H1 (cell line): ENCODE measurements around the gene CAGE1. TPM values are rescaled to one million over a fixed set of nuclear protein-coding genes. Genes with fewer than 3 reads are reported as not detected.
A peak's percentile ranks its signal among the peaks of the same experiment; 100 is the strongest.

ENCODE experiments used
- ASH2L ChIP-seq: fragments of 200-600, 300-600 bp; sonication (generic); IDR thresholded peaks from one replicate; pipeline ENCODE4 v1.7.1; 2017; ENCODE audit warnings: low read length
- ATF2 ChIP-seq: IDR thresholded peaks from 2 replicates; pipeline ENCODE4 v1.6.1; 2012; ENCODE audit warnings: low read length, inconsistent platforms
- BACH1 ChIP-seq: IDR thresholded peaks from 2 replicates; pipeline ENCODE4 v1.6.1; 2012; ENCODE audit warnings: low read length, improper control_type of control experiment
- CBX5 ChIP-seq: fragments of 300-800, 300-1000 bp; sonication (generic); IDR thresholded peaks from 2 replicates; pipeline ENCODE4 v1.7.1; 2016; ENCODE audit warnings: antibody characterized with exemption, low read length, low read depth
- CBX8 ChIP-seq: fragments of 300-800, 300-1000 bp; sonication (generic); IDR thresholded peaks from 2 replicates; pipeline ENCODE4 v1.7.1; 2016; ENCODE audit warnings: low read depth, low read length, borderline replicate concordance
- EGR1 ChIP-seq: IDR thresholded peaks from 2 replicates; pipeline ENCODE4 v1.6.1; 2011; ENCODE audit warnings: low read depth, low read length, borderline replicate concordance
- EZH2 ChIP-seq: fragments of 200-600 bp; sonication (generic); IDR thresholded peaks from 2 replicates; pipeline ENCODE4 v1.7.1; 2012; ENCODE audit warnings: low read depth, mild to moderate bottlenecking, moderate library complexity, low read length, inconsistent platforms; ENCODE audit not compliant: severe bottlenecking
- GTF2F1 ChIP-seq: IDR thresholded peaks from 2 replicates; pipeline ENCODE4 v1.6.1; 2012; ENCODE audit warnings: low read depth, low read length, improper control_type of control experiment, borderline replicate concordance
- JUND ChIP-seq: IDR thresholded peaks from 2 replicates; pipeline ENCODE4 v1.6.1; 2011; ENCODE audit warnings: mild to moderate bottlenecking, improper control_type of control experiment, low read length
- MAFK ChIP-seq: IDR thresholded peaks from 2 replicates; pipeline ENCODE4 v1.6.1; 2012; ENCODE audit warnings: low read depth, mild to moderate bottlenecking, improper control_type of control experiment, low read length
- NRF1 ChIP-seq: IDR thresholded peaks from 2 replicates; pipeline ENCODE4 v1.6.1; 2011; ENCODE audit warnings: mild to moderate bottlenecking, low read depth, low read length, improper control_type of control experiment
- POLR2A ChIP-seq, 2 experiments: IDR thresholded peaks; 1 replicate in 1 of 2; 2 replicates in 1 of 2; pipeline ENCODE4 v1.6.1; 2011; ENCODE audit warnings: low read depth in 2 of 2, low read length in 2 of 2, mild to moderate bottlenecking in 2 of 2; ENCODE audit errors: control extremely low read depth in 1 of 2
- RAD21 ChIP-seq, 2 experiments: IDR thresholded peaks in 1 of 2; conservative IDR thresholded peaks in 1 of 2; 2 replicates each; pipeline ENCODE4 v1.6.1; 2011; ENCODE audit warnings: low read depth in 2 of 2, low read length in 2 of 2, improper control_type of control experiment in 1 of 2, inconsistent platforms in 1 of 2, mild to moderate bottlenecking in 1 of 2, moderate library complexity in 1 of 2
- RXRA ChIP-seq: IDR thresholded peaks from 2 replicates; pipeline ENCODE4 v1.6.1; 2011; ENCODE audit warnings: low read depth, mild to moderate bottlenecking, low read length, moderate library complexity; ENCODE audit not compliant: insufficient read depth
- SAP30 ChIP-seq: fragments of 300-600 bp; sonication (generic); IDR thresholded peaks from 2 replicates; pipeline ENCODE4 v1.7.1; 2012; ENCODE audit warnings: low read length, moderate library complexity, mild to moderate bottlenecking, inconsistent platforms; ENCODE audit not compliant: insufficient read depth, insufficient replicate concordance
- SIN3A ChIP-seq, 2 experiments: IDR thresholded peaks in 1 of 2; conservative IDR thresholded peaks in 1 of 2; 2 replicates each; pipeline ENCODE4 v1.6.1; 2011 to 2012; ENCODE audit warnings: low read length in 2 of 2, improper control_type of control experiment in 1 of 2, low read depth in 1 of 2, mild to moderate bottlenecking in 1 of 2
- SIRT6 ChIP-seq: IDR thresholded peaks from one replicate; pipeline ENCODE4 v1.7.1; 2012; ENCODE audit warnings: low read length, inconsistent platforms
- SIX5 ChIP-seq: IDR thresholded peaks from 2 replicates; pipeline ENCODE4 v1.6.1; 2011; ENCODE audit warnings: mild to moderate bottlenecking, low read depth, low read length
- SP1 ChIP-seq: IDR thresholded peaks from 2 replicates; pipeline ENCODE4 v1.6.1; 2011; ENCODE audit warnings: low read depth, low read length
- SUZ12 ChIP-seq: fragments of 200-600 bp; sonication (generic); IDR thresholded peaks from 2 replicates; pipeline ENCODE4 v1.6.1; 2012; ENCODE audit warnings: mild to moderate bottlenecking, inconsistent platforms, low read length, moderate library complexity, mixed read lengths
- TAF1 ChIP-seq: IDR thresholded peaks from 2 replicates; pipeline ENCODE4 v1.6.1; 2011; ENCODE audit warnings: mild to moderate bottlenecking, low read depth, low read length
- TBP ChIP-seq: IDR thresholded peaks from 2 replicates; pipeline ENCODE4 v1.6.1; 2011; ENCODE audit warnings: low read depth, low read length, improper control_type of control experiment
- YY1 ChIP-seq: IDR thresholded peaks from 2 replicates; pipeline ENCODE4 v1.6.1; 2011; ENCODE audit warnings: low read depth, mild to moderate bottlenecking, low read length
- polyA plus RNA-seq, 7 experiments: library from polyadenylated mRNA; depleted of rRNA in 3 of 7; stranded (reverse) in 5 of 7; unstranded in 2 of 7; fragments of >200 nt in 5 of 7; fragments of 200-250 nt in 2 of 7; gene quantifications; 1 replicate in 5 of 7; 2 replicates in 1 of 7; 4 replicates in 1 of 7; pipeline versions ENCODE4 v1.2.1 to v1.2.3, GENCODE V29; 2011 to 2013; ENCODE audit warnings: missing spikeins in 2 of 7, mixed read lengths in 2 of 7
- total RNA-seq: library from RNA; stranded (reverse); fragmentation: NEBNext Ultra II Directional; extraction: Animal tissue kit (Norgen Biotek cat#: 25700); gene quantifications from 2 replicates; pipeline ENCODE4 v1.2.1, GENCODE V29; 2021

The CAGE1 gene
- total and polyA plus RNA-seq, 2 of the 8 experiments (the other 6 are each of a cell fraction or from before 2014, with no cell fraction given): 0.09 TPM; not detected in 1

GRCh38 chr6:7389451-7390225, at the start of gene CAGE1, which contains the start of gene RIOK1 (continued):
- no peak for TF ChIP-seq ATF2
- TF ChIP-seq BACH1: peak; percentile 79; the same call in 1 of the 2 replicates
- TF ChIP-seq TBP: peak; percentile 78
- peak; percentile 65; the same call in 1 of the 2 replicates for TF ChIP-seq YY1
- peak; percentile 90 to 92; a peak in 1 of 4 replicates for TF ChIP-seq SIN3A (conservative IDR thresholded peaks at IDR 0.05 in 1 of 2, IDR thresholded peaks at IDR 0.05 in 1 of 2; ENCODE audit: low read depth in 1 of 2, low read length in 2 of 2)
- no peak for TF ChIP-seq EGR1
- no peak for TF ChIP-seq MAFK
- TF ChIP-seq JUND: no peak
- 0 out of 2 replicates have a peak, but pooled peaks have one; percentile 4 for TF ChIP-seq SP1
- TF ChIP-seq POLR2A (IDR thresholded peaks at IDR 0.05; ENCODE audit: control extremely low read depth in 1 of 2, low read depth in 2 of 2, low read length in 2 of 2): peak; percentile 59 to 96
- no peak for TF ChIP-seq EZH2
- peak; percentile 14 to 20; a peak in 1 of 4 replicates for TF ChIP-seq RAD21 (IDR thresholded peaks at IDR 0.05 in 1 of 2, conservative IDR thresholded peaks at IDR 0.05 in 1 of 2; ENCODE audit: low read depth in 2 of 2, low read length in 2 of 2)
- TF ChIP-seq GTF2F1: no peak
- TF ChIP-seq TAF1: peak; percentile 93
- TF ChIP-seq SIX5: no peak
- no peak for TF ChIP-seq RXRA
- TF ChIP-seq SAP30: peak; percentile 98
- no peak for TF ChIP-seq CBX5
- TF ChIP-seq ASH2L: peak; percentile 87
- no peak for TF ChIP-seq NRF1
- TF ChIP-seq SUZ12: no peak; the same call in 1 of the 2 replicates
- TF ChIP-seq CBX8: no peak
- TF ChIP-seq SIRT6: no peak
